Central memory CD8-positive, alpha-beta T cell (primary cell): ENCODE results near the gene ZHX3.

Experiments
- ATAC-seq: fragments of 150-1000 bp; cut with Tn5 transposase; replicated peaks from 2 replicates; pipeline ENCODE4 v1.10.0; 2022; ENCODE audit warnings: mild to moderate bottlenecking, moderate FRiP score, moderate number of reproducible peaks; ENCODE audit not compliant: poor library complexity, severe bottlenecking; ENCODE audit errors: extremely low read depth
- DNase-seq, 2 donors: peaks; one replicate each; pipeline ENCODE4 v3.0.0; 2021; ENCODE audit warnings: low spot score in 2 of 2
- H3K27ac Mint-ChIP-seq: one replicate; pipeline ENCODE4 v1.8.0; 2022; ENCODE audit warnings: low read depth, mild to moderate bottlenecking, moderate library complexity, mixed read lengths
- H3K27me3 Mint-ChIP-seq: one replicate; pipeline ENCODE4 v1.8.0; 2022; ENCODE audit warnings: mixed read lengths
- H3K36me3 Mint-ChIP-seq: one replicate; pipeline ENCODE4 v1.8.0; 2022; ENCODE audit warnings: mild to moderate bottlenecking, moderate library complexity, mixed read lengths; ENCODE audit not compliant: insufficient read depth
- H3K4me1 Mint-ChIP-seq: one replicate; pipeline ENCODE4 v1.8.0; 2022; ENCODE audit warnings: mixed read lengths
- H3K4me3 Mint-ChIP-seq: one replicate; pipeline ENCODE4 v1.8.0; 2022; ENCODE audit warnings: mild to moderate bottlenecking, moderate library complexity, mixed read lengths
- H3K9me3 Mint-ChIP-seq: one replicate; pipeline ENCODE4 v1.8.0; 2022; ENCODE audit warnings: mixed read lengths

ZHX3 gene

GRCh38 chr20:41268917-41269652, 48.4 kb downstream of the ZHX3 start:
- H3K4me1 Mint-ChIP-seq = no peaks in the 10 kb centered on the region
- ATAC-seq (no peak), DNase-seq (no peak)
- no peaks in the 10 kb centered on the region for H3K9me3 Mint-ChIP-seq
- H3K27ac Mint-ChIP-seq = no peak overlapping the region
- H3K4me3 Mint-ChIP-seq = no peak overlapping the region
- peaks cover 1% of the 10 kb centered on the region for H3K36me3 Mint-ChIP-seq
- H3K27me3 Mint-ChIP-seq = no peaks in the 10 kb centered on the region

GRCh38 chr20:41268402-41268801, 49.1 kb downstream of the ZHX3 start:
- H3K27ac Mint-ChIP-seq = no peak overlapping the region
- ATAC-seq (no peak), DNase-seq (no peak)
- H3K4me1 Mint-ChIP-seq = no peaks in the 10 kb centered on the region
- H3K9me3 Mint-ChIP-seq = no peaks in the 10 kb centered on the region
- no peaks in the 10 kb centered on the region for H3K27me3 Mint-ChIP-seq
- H3K36me3 Mint-ChIP-seq = peaks cover 1% of the 10 kb centered on the region
- H3K4me3 Mint-ChIP-seq = no peak overlapping the region

- ATAC-seq = no peak
- H3K9me3 Mint-ChIP-seq = no peaks in the 10 kb centered on the region
These were observed 51.6 kb downstream of the ZHX3 start for GRCh38 chr20:41265938-41266337.

GRCh38 chr20:41264819-41265218, 52.7 kb downstream of the ZHX3 start:
- H3K4me3 Mint-ChIP-seq = no peak overlapping the region
- no peaks in the 10 kb centered on the region for H3K9me3 Mint-ChIP-seq
- DNase-seq = no peak
- no peak overlapping the region for H3K27ac Mint-ChIP-seq
- no peak for ATAC-seq
- no peaks in the 10 kb centered on the region for H3K27me3 Mint-ChIP-seq
- no peaks in the 10 kb centered on the region for H3K4me1 Mint-ChIP-seq
- peaks cover 1% of the 10 kb centered on the region for H3K36me3 Mint-ChIP-seq

More at GRCh38 chr20:41265938-41266337, 51.6 kb downstream of the ZHX3 start:
- no peak overlapping the region for H3K4me3 Mint-ChIP-seq
- H3K27ac Mint-ChIP-seq = no peak overlapping the region
- no peaks in the 10 kb centered on the region for H3K4me1 Mint-ChIP-seq
- H3K27me3 Mint-ChIP-seq = no peaks in the 10 kb centered on the region
- no peak for DNase-seq
- peaks cover 1% of the 10 kb centered on the region for H3K36me3 Mint-ChIP-seq

- ATAC-seq (no peak), DNase-seq (no peak)
- no peak overlapping the region for H3K4me3 Mint-ChIP-seq
- H3K36me3 Mint-ChIP-seq = no peaks in the 10 kb centered on the region
- no peak overlapping the region for H3K27ac Mint-ChIP-seq
- H3K27me3 Mint-ChIP-seq = no peaks in the 10 kb centered on the region
- no peaks in the 10 kb centered on the region for H3K9me3 Mint-ChIP-seq
- no peaks in the 10 kb centered on the region for H3K4me1 Mint-ChIP-seq
These were observed 55.5 kb downstream of the ZHX3 start for GRCh38 chr20:41261790-41262717.

GRCh38 chr20:41261260-41261659, 56.3 kb downstream of the ZHX3 start:
- DNase-seq (no peak), ATAC-seq (no peak)
- no peaks in the 10 kb centered on the region for H3K4me1 Mint-ChIP-seq
- no peaks in the 10 kb centered on the region for H3K27me3 Mint-ChIP-seq
- no peak overlapping the region for H3K27ac Mint-ChIP-seq
- H3K36me3 Mint-ChIP-seq = no peaks in the 10 kb centered on the region
- no peaks in the 10 kb centered on the region for H3K9me3 Mint-ChIP-seq
- no peak overlapping the region for H3K4me3 Mint-ChIP-seq

GRCh38 chr20:41260734-41261220, 56.8 kb downstream of the ZHX3 start:
- no peaks in the 10 kb centered on the region for H3K4me1 Mint-ChIP-seq
- ATAC-seq (no peak), DNase-seq (no peak)
- H3K27me3 Mint-ChIP-seq = no peaks in the 10 kb centered on the region
- no peaks in the 10 kb centered on the region for H3K9me3 Mint-ChIP-seq
- H3K4me3 Mint-ChIP-seq = no peak overlapping the region
- no peaks in the 10 kb centered on the region for H3K36me3 Mint-ChIP-seq
- H3K27ac Mint-ChIP-seq = no peak overlapping the region

- H3K9me3 Mint-ChIP-seq = no peaks in the 10 kb centered on the region
- H3K4me1 Mint-ChIP-seq = no peaks in the 10 kb centered on the region
- H3K27ac Mint-ChIP-seq = no peak overlapping the region
- H3K27me3 Mint-ChIP-seq = no peaks in the 10 kb centered on the region
- DNase-seq (no peak), ATAC-seq (no peak)
- no peaks in the 10 kb centered on the region for H3K36me3 Mint-ChIP-seq
- H3K4me3 Mint-ChIP-seq = no peak overlapping the region
These were observed 58.2 kb downstream of the ZHX3 start for GRCh38 chr20:41259309-41259708.

- Mint-ChIP-seq H3K4me1 (no peaks in the 10 kb centered on the region), H3K27ac (no peak overlapping the region), H3K4me3 (no peak overlapping the region), H3K36me3 (no peaks in the 10 kb centered on the region), H3K9me3 (no peaks in the 10 kb centered on the region), H3K27me3 (no peaks in the 10 kb centered on the region)
- no peak for DNase-seq
- ATAC-seq = no peak
These were observed 59.1 kb downstream of the ZHX3 start for GRCh38 chr20:41258474-41258873.

- H3K27ac Mint-ChIP-seq = no peak overlapping the region
- H3K36me3 Mint-ChIP-seq = no peaks in the 10 kb centered on the region
- H3K4me1 Mint-ChIP-seq = no peaks in the 10 kb centered on the region
- H3K4me3 Mint-ChIP-seq = no peak overlapping the region
- ATAC-seq = no peak
- no peak for DNase-seq
- H3K9me3 Mint-ChIP-seq = no peaks in the 10 kb centered on the region
- H3K27me3 Mint-ChIP-seq = no peaks in the 10 kb centered on the region
These were observed 61.0 kb downstream of the ZHX3 start for GRCh38 chr20:41256516-41256915.

GRCh38 chr20:41255655-41256054, 61.9 kb downstream of the ZHX3 start:
- Mint-ChIP-seq H3K9me3 (no peaks in the 10 kb centered on the region), H3K27me3 (no peaks in the 10 kb centered on the region), H3K36me3 (no peaks in the 10 kb centered on the region), H3K4me1 (no peaks in the 10 kb centered on the region), H3K27ac (no peak overlapping the region), H3K4me3 (no peak overlapping the region)
- DNase-seq = no peak
- no peak for ATAC-seq

- no peak for DNase-seq
- H3K4me1 Mint-ChIP-seq = no peaks in the 10 kb centered on the region
- no peaks in the 10 kb centered on the region for H3K27me3 Mint-ChIP-seq
- H3K9me3 Mint-ChIP-seq = no peaks in the 10 kb centered on the region
- H3K4me3 Mint-ChIP-seq = no peak overlapping the region
- no peak overlapping the region for H3K27ac Mint-ChIP-seq
- no peaks in the 10 kb centered on the region for H3K36me3 Mint-ChIP-seq
- no peak for ATAC-seq
These were observed 67.9 kb downstream of the ZHX3 start for GRCh38 chr20:41249411-41250281.
